Esophagus squamous epithelium (tissue), 4 donors: ENCODE measurements around the gene NRXN3.

Source experiments
- CTCF ChIP-seq, 6 experiments: fragments of 450-650 bp in 4 of 6; fragments of 200-600 bp in 2 of 6; sonication (generic) in 2 of 6; IDR thresholded peaks; one replicate each; pipeline ENCODE4 v1.5.1; 2016 to 2019; ENCODE audit warnings: antibody characterized with exemption in 6 of 6, mild to moderate bottlenecking in 4 of 6, moderate library complexity in 4 of 6
- POLR2A ChIP-seq, 4 donors: fragments of 450-650 bp; IDR thresholded peaks; one replicate each; pipeline ENCODE4 v1.6.1; 2017; ENCODE audit warnings: antibody characterized with exemption in 4 of 4, mild to moderate bottlenecking in 4 of 4, moderate library complexity in 3 of 4

- no peak for TF ChIP-seq CTCF (IDR thresholded peaks at IDR 0.05)
- no peak for TF ChIP-seq POLR2A (IDR thresholded peaks at IDR 0.05)
Measured at GRCh38 chr14:79496701-79497100, 1326.5 kb downstream of the NRXN3 start.
